ENCODE measurements around the gene PPARGC1A.

GRCh38 chr4:23835774-23836478 lies 53.9 kb downstream of the PPARGC1A start:
- TF ChIP-seq CTCF (IDR thresholded peaks at IDR 0.05), result no peak
- no peak for TF ChIP-seq POLR2A (IDR thresholded peaks at IDR 0.05)

Measured in heart left ventricle (tissue), 13 donors.